ENCODE data around the gene LRPPRC.

GRCh38 chr2:43905371-43905803, 90.4 kb downstream of the LRPPRC start:
- no peak for TF ChIP-seq EZH2 (IDR thresholded peaks at IDR 0.05)
- TF ChIP-seq CTCF (IDR thresholded peaks at IDR 0.05): no peak
- no peak for TF ChIP-seq EZH2phosphoT487 (IDR thresholded peaks at IDR 0.05)

Data from neural progenitor cell (in vitro differentiated cells).